Measurements from ENCODE around the gene MINDY4.
"Not testable (repeated sequence)": the region's sequence is repeated elsewhere in the genome, so short reads cannot be mapped to it uniquely, and the experiment has no call there.

Gene MINDY4

DNA sequence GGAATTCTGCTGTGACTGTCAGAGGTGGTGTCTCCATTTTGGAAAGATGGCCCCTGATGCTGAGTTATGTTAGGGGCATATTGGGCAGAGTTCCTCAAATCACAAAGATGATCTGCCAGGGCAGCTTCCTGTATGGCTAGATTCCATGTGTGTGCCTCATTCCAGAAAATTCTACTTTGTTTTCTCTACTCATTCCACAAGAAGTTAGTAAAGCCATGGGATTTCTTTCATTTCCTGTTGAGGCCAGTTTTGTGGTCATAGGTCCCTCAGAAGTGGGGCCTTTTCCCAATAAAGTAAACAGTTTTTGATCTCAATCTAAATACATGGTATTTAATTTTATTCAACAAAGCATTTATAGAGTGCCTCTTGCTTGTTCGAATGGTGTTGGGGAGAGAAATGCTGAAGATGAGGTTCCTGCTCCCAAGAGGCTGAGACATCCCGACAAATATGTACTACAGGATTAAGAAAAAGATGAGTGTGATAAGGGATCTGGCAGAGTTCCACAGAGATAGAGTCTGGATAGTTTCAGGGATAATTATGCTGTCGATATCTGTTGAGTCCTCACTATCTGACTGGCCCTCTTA lies 33.0 kb downstream of the MINDY4 start:
- DNase-seq (ENCODE audit: low read depth, low spot score) = peak; percentile 88

GRCh38 chr7:30805081-30805691 lies 34.0 kb downstream of the MINDY4 start:
- no peak for DNase-seq (ENCODE audit: low read depth, low spot score)

DNA sequence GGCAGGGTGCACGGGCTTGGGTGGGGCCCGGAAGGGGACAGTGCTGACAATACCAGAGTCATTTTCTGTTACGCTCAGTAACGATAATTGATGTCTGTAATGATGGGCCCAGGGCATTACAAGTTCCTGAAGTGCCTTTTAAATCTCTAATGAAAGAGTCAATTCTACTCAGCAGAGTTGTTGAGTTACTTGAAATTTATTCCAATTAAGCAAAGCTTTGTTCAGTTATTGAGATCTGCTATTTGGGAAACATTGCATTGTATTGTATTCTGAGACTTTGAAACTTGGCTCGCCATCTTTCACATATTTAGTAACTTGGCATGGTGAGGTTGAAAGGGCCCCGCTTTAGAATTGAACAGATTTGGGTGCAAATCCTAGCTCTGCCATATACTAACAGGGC lies 34.7 kb downstream of the MINDY4 start:
- DNase-seq (ENCODE audit: low read depth, low spot score) = no peak

GRCh38 chr7:30807477-30807876 lies 36.3 kb downstream of the MINDY4 start:
- DNase-seq (ENCODE audit: low read depth, low spot score) = not testable (repeated sequence)

GRCh38 chr7:30807941-30808340 lies 36.7 kb downstream of the MINDY4 start:
- not testable (repeated sequence) for DNase-seq (ENCODE audit: low read depth, low spot score)

DNA sequence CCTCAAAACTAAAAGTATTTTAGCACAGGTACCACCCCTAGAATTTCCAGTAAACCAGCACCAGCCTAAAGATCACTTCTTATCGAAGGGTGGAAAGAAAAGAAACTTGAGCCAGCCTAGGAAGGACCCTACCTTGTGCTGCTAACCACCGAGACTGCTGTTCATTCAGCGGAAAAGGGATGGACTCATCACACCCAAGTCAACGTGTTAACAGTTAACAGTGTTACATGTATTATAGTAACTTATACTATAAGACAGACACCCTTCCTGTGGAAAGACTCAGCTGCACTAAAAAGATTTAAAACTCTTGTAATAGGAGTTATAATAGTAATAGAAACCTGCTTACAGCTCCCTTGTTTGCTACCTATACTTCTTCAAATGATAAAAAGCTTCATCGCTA lies 39.8 kb downstream of the MINDY4 start:
- no peak for DNase-seq (ENCODE audit: low read depth, low spot score)

- DNase-seq (ENCODE audit: low read depth, low spot score) = no peak
Observed at GRCh38 chr7:30812676-30813075, 41.5 kb downstream of the MINDY4 start.

DNA sequence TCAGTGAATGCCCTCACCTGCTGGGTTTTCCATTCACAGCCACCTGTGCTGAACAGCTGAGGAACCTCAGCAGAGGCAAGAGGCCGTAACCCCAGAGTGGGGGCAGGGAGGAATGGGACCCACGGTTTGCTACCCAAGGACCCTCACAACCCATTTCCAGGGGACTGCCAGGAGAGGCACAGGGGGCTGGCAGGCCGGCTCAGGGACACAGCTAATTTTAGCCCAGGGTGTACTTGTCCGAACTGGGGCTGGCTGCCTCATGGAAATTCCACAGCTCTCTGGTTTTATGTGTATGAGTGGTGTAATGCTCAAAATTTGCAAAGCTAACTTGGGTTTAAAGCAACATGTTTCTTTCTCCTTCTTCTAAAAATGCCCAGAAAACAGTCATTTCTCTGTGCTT lies 42.2 kb downstream of the MINDY4 start:
- DNase-seq (ENCODE audit: low read depth, low spot score) = no peak

DNA sequence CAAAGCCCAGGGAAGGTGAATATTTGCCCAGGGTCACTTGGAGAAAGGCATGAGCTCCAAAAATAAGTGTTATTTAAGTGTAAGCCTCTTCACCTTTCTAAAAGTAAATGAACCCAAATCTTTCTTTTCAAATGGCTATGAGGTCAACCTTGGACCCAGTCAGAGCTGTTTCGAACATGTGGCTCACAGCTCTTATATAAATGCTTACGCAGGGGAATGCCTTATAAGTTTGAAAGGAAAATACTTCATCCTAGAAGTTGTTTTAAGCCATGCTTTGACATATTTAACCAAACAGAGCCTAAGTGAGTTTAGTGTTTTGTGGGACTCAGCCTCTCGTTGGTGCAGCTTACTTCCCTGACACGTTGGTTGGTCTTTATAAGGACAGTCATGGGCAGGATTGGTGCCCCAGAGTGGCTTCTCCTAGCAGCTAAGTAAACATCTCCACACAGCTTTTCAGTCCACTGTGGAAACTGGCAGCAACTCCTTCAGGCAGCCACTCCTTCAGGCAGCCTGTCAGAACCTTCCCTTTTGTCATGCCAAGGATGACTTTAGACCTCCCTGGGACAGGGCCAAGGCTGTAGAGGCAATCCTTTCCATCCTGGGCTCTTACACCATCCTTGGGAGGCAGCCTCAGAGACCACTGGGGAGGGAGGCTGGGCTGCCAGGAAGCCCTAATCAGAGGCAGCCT lies 43.6 kb downstream of the MINDY4 start:
- DNase-seq (ENCODE audit: low read depth, low spot score) = no peak

DNA sequence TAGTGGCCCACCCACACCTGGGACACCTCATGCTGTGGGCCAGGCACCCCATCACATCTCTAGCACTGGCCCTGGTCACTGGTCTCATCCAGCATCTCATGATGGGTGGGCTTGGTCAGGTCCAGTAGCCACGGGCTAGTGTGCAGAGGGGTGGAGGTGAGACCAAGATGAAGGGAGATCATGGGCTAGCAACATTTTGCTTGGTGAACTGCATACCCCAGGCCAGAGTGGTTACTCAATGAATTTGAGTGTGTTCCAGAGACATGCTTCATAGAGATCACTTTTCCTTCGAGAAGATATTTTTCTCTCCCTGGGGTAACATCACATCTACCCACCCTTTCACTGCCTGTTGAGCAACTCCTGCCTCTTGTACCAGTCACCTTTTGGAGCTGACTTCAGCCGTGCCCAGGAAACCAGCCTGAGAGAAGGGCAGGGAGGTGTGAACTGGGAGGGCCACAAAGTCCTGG lies 44.2 kb downstream of the MINDY4 start:
- no peak for DNase-seq (ENCODE audit: low read depth, low spot score)

DNA sequence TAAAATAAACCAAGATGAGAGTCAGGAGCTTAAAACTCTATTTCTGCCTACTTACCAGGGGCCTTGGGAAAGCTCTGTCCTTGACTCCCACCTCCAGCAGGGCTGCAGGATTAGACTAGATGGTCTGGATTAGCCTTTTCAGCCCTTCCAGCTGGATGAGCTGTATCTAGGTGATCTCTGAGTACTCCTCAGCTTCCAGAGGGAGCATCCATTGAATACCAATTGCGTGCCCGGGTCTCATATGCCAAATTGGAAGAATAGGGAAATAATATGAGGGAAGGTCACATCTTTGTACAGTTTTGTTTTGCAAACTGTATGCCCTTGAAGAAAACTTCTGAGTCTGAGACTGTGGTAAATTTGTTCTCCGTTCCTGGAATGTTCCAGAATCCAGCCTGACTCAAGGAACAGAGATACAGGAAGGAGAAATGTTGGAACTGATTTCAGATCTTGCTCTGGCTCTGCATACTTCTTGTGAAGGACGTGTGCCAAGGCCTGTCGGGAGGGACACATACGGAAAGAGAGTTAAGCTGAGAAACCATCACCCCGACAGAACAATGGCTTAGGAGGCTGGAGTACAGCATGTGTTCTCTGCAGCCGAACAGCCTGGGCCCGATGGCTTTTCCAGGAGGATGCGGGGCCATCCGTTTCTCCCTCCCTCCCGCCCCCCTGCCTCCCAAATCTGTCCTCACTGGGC lies 44.9 kb downstream of the MINDY4 start:
- DNase-seq (ENCODE audit: low read depth, low spot score) = no peak

DNA sequence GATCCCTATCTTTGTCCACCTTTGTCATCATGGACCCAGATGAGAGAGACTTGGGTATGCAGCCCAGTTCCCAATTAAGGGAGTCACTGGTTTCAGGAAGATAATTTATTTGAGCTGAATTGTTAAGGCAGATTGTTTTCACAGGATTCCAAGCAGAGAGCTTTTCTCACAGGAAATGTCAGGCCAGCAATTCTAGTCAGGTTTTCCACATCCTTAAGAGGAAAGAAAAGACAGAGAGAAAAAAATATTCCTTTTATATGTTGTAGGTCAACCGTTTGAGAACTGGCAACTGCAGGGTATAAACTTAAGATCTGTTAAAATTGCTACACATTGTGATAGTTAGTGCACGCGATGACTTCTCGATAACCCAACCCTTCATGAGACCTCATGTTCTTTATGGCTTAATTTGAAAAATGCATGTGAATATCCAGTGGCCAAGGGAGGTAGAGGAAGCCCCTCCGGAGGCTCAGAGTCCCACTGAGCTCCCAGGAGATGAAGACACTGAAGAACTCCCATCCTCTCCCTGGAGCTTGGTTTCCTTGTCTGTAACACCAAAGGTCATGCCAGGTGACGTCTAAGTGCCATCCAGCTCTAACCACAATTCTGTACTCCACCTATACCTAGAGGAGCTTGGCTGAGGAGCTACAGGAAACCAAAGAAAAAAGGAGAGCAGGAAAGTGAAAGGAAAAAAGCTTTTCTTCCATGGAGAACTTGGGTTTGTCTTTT lies 45.6 kb downstream of the MINDY4 start:
- no peak for DNase-seq (ENCODE audit: low read depth, low spot score)

DNA sequence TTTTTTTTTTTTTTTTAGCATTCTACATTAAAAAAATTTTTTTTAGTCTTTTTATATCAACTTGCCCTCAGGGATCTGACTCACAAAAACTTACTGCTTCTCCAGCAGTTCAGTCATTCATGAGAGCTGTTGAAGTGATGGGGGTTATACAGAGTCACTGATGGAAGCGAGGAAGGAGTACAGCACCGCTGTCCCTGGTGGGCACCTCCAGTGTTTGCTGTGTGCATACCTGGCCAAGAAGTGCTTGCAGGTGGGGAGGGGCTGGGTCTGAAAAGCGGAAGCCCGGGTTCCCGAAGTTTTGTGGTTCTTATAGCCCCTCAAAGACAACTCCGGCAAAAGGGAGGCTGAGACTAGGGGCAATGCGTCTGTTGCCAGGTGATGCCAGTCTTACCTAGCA lies 46.2 kb downstream of the MINDY4 start:
- DNase-seq (ENCODE audit: low read depth, low spot score) = no peak

GRCh38 chr7:30824821-30825720 lies 53.9 kb downstream of the MINDY4 start:
- no peak for DNase-seq (ENCODE audit: low read depth, low spot score)

GRCh38 chr7:30826181-30826580 lies 55.0 kb downstream of the MINDY4 start:
- no peak for DNase-seq (ENCODE audit: low read depth, low spot score)

DNA sequence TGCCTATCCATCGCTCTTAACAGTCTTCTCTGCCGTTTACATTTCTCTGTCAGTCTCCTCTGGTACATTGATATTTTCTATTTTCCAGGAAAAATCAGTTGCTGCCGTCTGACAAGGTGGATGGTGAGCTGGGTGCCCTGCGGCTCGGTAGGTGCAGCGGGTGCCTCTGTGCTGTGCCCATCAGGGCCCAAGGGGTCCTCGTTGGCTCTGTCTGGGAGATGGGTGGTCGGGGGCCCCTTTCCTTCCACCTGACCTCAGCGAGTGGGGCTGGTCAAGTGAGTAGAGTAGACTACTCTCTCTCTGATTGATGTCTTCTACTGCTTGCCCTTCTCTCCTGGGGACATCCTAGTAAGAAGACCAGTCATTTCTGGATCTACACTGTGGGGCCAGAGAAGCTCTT lies 57.4 kb downstream of the MINDY4 start:
- no peak for DNase-seq (ENCODE audit: low read depth, low spot score)

DNA sequence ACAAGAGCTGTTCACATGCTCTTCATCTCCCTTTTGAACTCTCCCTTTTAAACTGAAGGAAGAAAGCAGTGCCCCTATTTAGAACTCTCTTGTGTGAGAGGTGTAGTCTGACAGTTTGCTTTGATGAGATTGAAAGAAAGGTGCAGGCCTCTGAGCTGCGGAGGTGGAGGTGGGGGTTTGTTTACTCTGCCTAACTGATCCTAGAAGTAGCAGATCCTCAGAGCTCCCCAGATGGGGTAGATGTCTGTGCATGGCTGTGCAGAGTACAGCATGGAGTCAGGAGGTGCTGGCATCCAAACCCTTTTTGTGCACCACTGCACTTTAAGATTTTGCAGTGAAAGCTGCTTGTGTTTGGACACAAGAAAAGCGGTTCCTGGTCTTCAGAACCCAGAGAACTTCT lies 58.3 kb downstream of the MINDY4 start:
- no peak for DNase-seq (ENCODE audit: low read depth, low spot score)

- no peak for DNase-seq (ENCODE audit: low read depth, low spot score)
Observed at GRCh38 chr7:30831227-30831626, 60.0 kb downstream of the MINDY4 start.

- no peak for DNase-seq (ENCODE audit: low read depth, low spot score)
Observed at GRCh38 chr7:30831936-30832335, 60.7 kb downstream of the MINDY4 start.

- DNase-seq (ENCODE audit: low read depth, low spot score) = not testable (repeated sequence)
Observed at GRCh38 chr7:30834017-30834674, 62.9 kb downstream of the MINDY4 start.
